WTC11 (cell line): ENCODE data around the gene ALDH16A1. TPM values are rescaled to one million over a fixed set of nuclear protein-coding genes. Genes with fewer than 3 reads are reported as not detected.
A peak's percentile ranks its signal among the peaks of the same experiment; 100 is the strongest.
"Not testable (repeated sequence)": the region's sequence is repeated elsewhere in the genome, so short reads cannot be mapped to it uniquely, and the experiment has no call there.

Experiments used
- ATAC-seq: fragments of 200-7000 bp; cut with Tn5 transposase; 2 replicates; pipeline ENCODE4 v1.10.0; 2021; ENCODE audit warnings: mild to moderate bottlenecking, moderate library complexity
- CTCF ChIA-PET: fragments of 300-600 bp; sonication (Branson Sonifier 250); formaldehyde crosslinking; loops from one replicate; lab custom pipeline; 2021; ENCODE audit warnings: antibody characterized with exemption; lab: Charles Lee
- POLR2A ChIA-PET: fragments of 350-600 bp; sonication (Branson Sonifier 250); formaldehyde crosslinking; loops from one replicate; lab custom pipeline; 2021; ENCODE audit warnings: antibody characterized with exemption; lab: Charles Lee
- DNase-seq: peaks from one replicate; pipeline ENCODE4 v3.0.0; 2021; ENCODE audit warnings: low spot score
- H3K27ac Mint-ChIP-seq: 2 replicates; pipeline ENCODE4 v1.8.0; 2021; ENCODE audit warnings: mixed read lengths
- H3K27me3 Mint-ChIP-seq: 2 replicates; pipeline ENCODE4 v1.8.0; 2021; ENCODE audit warnings: low read depth, mild to moderate bottlenecking, moderate library complexity, mixed read lengths
- H3K36me3 Mint-ChIP-seq: 2 replicates; pipeline ENCODE4 v1.8.0; 2021; ENCODE audit warnings: mixed read lengths
- H3K4me1 Mint-ChIP-seq: 2 replicates; pipeline ENCODE4 v1.8.0; 2022; ENCODE audit warnings: mixed read lengths
- H3K4me3 Mint-ChIP-seq: 2 replicates; pipeline ENCODE4 v1.8.0; 2021; ENCODE audit warnings: mild to moderate bottlenecking, moderate library complexity, mixed read lengths
- H3K9me3 Mint-ChIP-seq: 2 replicates; pipeline ENCODE4 v1.8.0; 2021; ENCODE audit warnings: mixed read lengths
- MLX ChIP-seq: sonication (generic); formaldehyde crosslinking; IDR thresholded peaks from 2 replicates; pipeline ENCODE4 v1.8.1; 2023; ENCODE audit warnings: mild to moderate bottlenecking, missing genetic modification reagents, moderate library complexity
- NR1H2 ChIP-seq: sonication (generic); formaldehyde crosslinking; IDR thresholded peaks from 2 replicates; pipeline ENCODE4 v1.9.0; 2021; ENCODE audit warnings: mild to moderate bottlenecking, moderate library complexity, missing genetic modification reagents
- RELA ChIP-seq: sonication (generic); formaldehyde crosslinking; IDR thresholded peaks from 2 replicates; pipeline ENCODE4 v1.8.1; 2022; ENCODE audit warnings: missing genetic modification reagents, mild to moderate bottlenecking, borderline replicate concordance
- TEAD4 ChIP-seq: sonication (generic); formaldehyde crosslinking; IDR thresholded peaks from 2 replicates; pipeline ENCODE4 v1.8.0; 2022; ENCODE audit warnings: mild to moderate bottlenecking, missing genetic modification reagents
- TP53 ChIP-seq: sonication (generic); formaldehyde crosslinking; IDR thresholded peaks from 2 replicates; pipeline ENCODE4 v1.8.1; 2023; ENCODE audit warnings: mild to moderate bottlenecking, missing genetic modification reagents
- ZNF263 ChIP-seq: sonication (generic); formaldehyde crosslinking; IDR thresholded peaks from 2 replicates; pipeline ENCODE4 v1.8.1; 2022; ENCODE audit warnings: low read depth, mild to moderate bottlenecking, moderate library complexity, missing genetic modification reagents
- ZNF512 ChIP-seq: sonication (generic); formaldehyde crosslinking; IDR thresholded peaks from 2 replicates; pipeline ENCODE4 v1.8.1; 2022; ENCODE audit warnings: missing genetic modification reagents, borderline replicate concordance
- ZNF532 ChIP-seq: fragments of 250-450 bp; sonication (Bioruptor Pico); IDR thresholded peaks from 2 replicates; pipeline ENCODE4 v1.9.0; 2021; ENCODE audit warnings: mild to moderate bottlenecking, borderline replicate concordance
- ZNF671 ChIP-seq: fragments of 250-450 bp; sonication (Bioruptor Pico); IDR thresholded peaks from 2 replicates; pipeline ENCODE4 v1.8.0; 2021; ENCODE audit warnings: mild to moderate bottlenecking
- total RNA-seq: library from RNA; stranded (reverse); gene quantifications from 3 replicates; pipeline ENCODE4 v1.2.3, GENCODE V29; 2021
- TF ChIP-seq, protein P1 (sequence below): sonication (generic); formaldehyde crosslinking; conservative IDR thresholded peaks from 2 replicates; pipeline ENCODE4 v1.8.1; 2023; ENCODE audit warnings: mild to moderate bottlenecking, low read depth, missing genetic modification reagents, moderate library complexity
- TF ChIP-seq, protein P2 (sequence below): sonication (generic); formaldehyde crosslinking; IDR thresholded peaks from 2 replicates; pipeline ENCODE4 v1.8.0; 2023; ENCODE audit warnings: missing genetic modification reagents

The ALDH16A1 gene
- total RNA-seq, 1 experiment from 2014 or later: 44.3 TPM

DNA sequence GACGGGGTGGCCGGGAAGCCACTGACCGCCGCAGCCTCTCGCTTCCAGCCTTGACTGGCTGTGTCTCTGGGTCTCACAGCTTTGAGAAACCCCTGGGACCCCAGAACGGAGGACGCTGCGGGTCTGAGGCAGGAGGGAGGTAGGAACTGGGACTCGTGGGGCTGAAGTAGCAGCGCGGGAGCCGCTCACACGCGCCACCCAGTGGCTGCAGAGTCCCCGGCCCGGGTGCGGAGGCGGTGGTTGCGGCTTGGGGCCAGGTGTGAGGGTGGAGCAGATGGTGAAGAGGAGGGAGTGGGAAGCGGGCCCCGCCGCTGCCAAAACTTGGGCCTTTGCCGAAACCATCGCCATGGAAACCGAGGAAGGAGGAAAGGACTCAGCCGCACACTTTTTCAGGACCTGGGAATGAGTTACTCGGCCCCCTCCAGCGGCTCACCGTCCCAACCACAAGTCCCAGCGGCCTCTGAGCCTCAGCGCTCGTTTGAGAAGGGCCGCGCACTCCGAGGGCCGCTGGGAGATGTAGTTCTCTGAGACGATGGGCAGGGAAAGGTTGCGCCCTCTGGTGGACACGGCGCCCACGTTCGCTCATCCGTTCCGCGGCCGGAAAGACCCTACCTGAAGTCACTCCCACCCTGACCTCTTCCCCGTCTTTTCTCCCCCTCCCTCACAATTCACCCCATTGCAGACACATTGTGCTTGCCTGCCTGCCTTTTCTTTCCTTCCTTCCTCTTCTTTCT, 9.5 kb upstream of the ALDH16A1 start (continued):
- TF ChIP-seq, protein P1, sequence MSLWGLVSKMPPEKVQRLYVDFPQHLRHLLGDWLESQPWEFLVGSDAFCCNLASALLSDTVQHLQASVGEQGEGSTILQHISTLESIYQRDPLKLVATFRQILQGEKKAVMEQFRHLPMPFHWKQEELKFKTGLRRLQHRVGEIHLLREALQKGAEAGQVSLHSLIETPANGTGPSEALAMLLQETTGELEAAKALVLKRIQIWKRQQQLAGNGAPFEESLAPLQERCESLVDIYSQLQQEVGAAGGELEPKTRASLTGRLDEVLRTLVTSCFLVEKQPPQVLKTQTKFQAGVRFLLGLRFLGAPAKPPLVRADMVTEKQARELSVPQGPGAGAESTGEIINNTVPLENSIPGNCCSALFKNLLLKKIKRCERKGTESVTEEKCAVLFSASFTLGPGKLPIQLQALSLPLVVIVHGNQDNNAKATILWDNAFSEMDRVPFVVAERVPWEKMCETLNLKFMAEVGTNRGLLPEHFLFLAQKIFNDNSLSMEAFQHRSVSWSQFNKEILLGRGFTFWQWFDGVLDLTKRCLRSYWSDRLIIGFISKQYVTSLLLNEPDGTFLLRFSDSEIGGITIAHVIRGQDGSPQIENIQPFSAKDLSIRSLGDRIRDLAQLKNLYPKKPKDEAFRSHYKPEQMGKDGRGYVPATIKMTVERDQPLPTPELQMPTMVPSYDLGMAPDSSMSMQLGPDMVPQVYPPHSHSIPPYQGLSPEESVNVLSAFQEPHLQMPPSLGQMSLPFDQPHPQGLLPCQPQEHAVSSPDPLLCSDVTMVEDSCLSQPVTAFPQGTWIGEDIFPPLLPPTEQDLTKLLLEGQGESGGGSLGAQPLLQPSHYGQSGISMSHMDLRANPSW (CRISPR knock-in tag): no peak
- TF ChIP-seq ZNF671: 0 out of 2 replicates have a peak, but pooled peaks have one; percentile 53

GRCh38 chr19:49444100-49444700, 8.8 kb upstream of the ALDH16A1 start:
- TF ChIP-seq ZNF512: 0 out of 2 replicates have a peak, but pooled peaks have one; percentile 23
- Mint-ChIP-seq H3K27me3 (peaks cover 32% of the 10 kb centered on the region), H3K36me3 (peaks cover 15% of the 10 kb centered on the region), H3K4me1 (peaks cover 37% of the 10 kb centered on the region), H3K27ac (peak overlapping the region; percentile 87), H3K4me3 (peak overlapping the region; percentile 63)
- ChIA-PET POLR2A (interaction anchor here (0.7 kb wide), 1 partner anchor 53 kb away, joined by 5 read pairs; no protein-coding TSS in a partner anchor), CTCF (interaction anchor here (0.6 to 2.7 kb wide), 12 partner anchors 9 to 1921 kb away, joined by 3 to 20 read pairs (median 5); partner anchors contain the start of genes ALDH16A1 and DKKL1)
- not testable (repeated sequence) for ATAC-seq, H3K9me3 Mint-ChIP-seq, DNase-seq

GRCh38 chr19:49445997-49446396, 7.0 kb upstream of the ALDH16A1 start:
- H3K27me3 Mint-ChIP-seq: peaks cover 14% of the 10 kb centered on the region
- TF ChIP-seq TP53 (CRISPR knock-in tag): no peak
- TF ChIP-seq RELA: no peak
- TF ChIP-seq TEAD4 (CRISPR knock-in tag): no peak
- no peak for TF ChIP-seq ZNF532
- TF ChIP-seq ZNF263 (CRISPR knock-in tag): peak; percentile 82; the same call in 1 of the 2 replicates
- TF ChIP-seq NR1H2 (CRISPR knock-in tag): no peak
- TF ChIP-seq, protein P2, sequence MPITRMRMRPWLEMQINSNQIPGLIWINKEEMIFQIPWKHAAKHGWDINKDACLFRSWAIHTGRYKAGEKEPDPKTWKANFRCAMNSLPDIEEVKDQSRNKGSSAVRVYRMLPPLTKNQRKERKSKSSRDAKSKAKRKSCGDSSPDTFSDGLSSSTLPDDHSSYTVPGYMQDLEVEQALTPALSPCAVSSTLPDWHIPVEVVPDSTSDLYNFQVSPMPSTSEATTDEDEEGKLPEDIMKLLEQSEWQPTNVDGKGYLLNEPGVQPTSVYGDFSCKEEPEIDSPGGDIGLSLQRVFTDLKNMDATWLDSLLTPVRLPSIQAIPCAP (CRISPR knock-in tag): no peak
- TF ChIP-seq MLX (CRISPR knock-in tag): no peak
- TF ChIP-seq, all 79 proteins: peak for 1
- ChIA-PET CTCF (interaction anchor here (0.6 to 2.7 kb wide), 6 partner anchors 9 to 699 kb away, joined by 5 to 20 read pairs (median 6); partner anchors contain the start of genes DKKL1 and IZUMO1), POLR2A (no interaction called here)
- peaks cover 30% of the 10 kb centered on the region for H3K36me3 Mint-ChIP-seq
- DNase-seq (no peak), ATAC-seq (no peak)
- H3K27ac Mint-ChIP-seq: peak overlapping the region; percentile 90
- H3K4me3 Mint-ChIP-seq: no peak overlapping the region
- H3K4me1 Mint-ChIP-seq: peaks cover 40% of the 10 kb centered on the region
- no peaks in the 10 kb centered on the region for H3K9me3 Mint-ChIP-seq
